Keratinocyte (primary cell): Measurements from ENCODE around the gene C13orf42. TPM values are rescaled to one million over a fixed set of nuclear protein-coding genes. Genes with fewer than 3 reads are reported as not detected.

Source experiments
- DNase-seq: peaks from one replicate; pipeline ENCODE4 v3.0.0-alpha.2; 2011; ENCODE audit warnings: low read depth, missing footprints, low spot score
- FAIRE-seq: peaks from 2 replicates; lab custom pipeline; 2011; peaks lifted over from hg19 to GRCh38; lab: Jason Lieb, UNC
- H2AFZ ChIP-seq: 2 replicates; pipeline ENCODE4 v1.6.0; 2012; ENCODE audit warnings: low read length, control low read depth, inconsistent platforms; ENCODE audit not compliant: control insufficient read depth
- H3K27ac ChIP-seq: 2 replicates; pipeline ENCODE4 v1.5.1; 2011; ENCODE audit warnings: low read length; ENCODE audit not compliant: control insufficient read depth, insufficient read depth
- H3K27me3 ChIP-seq: 3 replicates; pipeline ENCODE4 v1.6.0; 2011; ENCODE audit warnings: low read length; ENCODE audit not compliant: control insufficient read depth, insufficient read depth; ENCODE audit errors: extremely low read depth
- H3K36me3 ChIP-seq, 2 experiments: 2 replicates in 1 of 2; 3 replicates in 1 of 2; pipeline ENCODE4 v1.5.1; 2011; ENCODE audit warnings: low read length in 2 of 2, mild to moderate bottlenecking in 1 of 2; ENCODE audit not compliant: control insufficient read depth in 2 of 2, insufficient read depth in 2 of 2; ENCODE audit errors: extremely low read depth in 1 of 2
- H3K4me1 ChIP-seq: 3 replicates; pipeline ENCODE4 v1.5.1; 2011; ENCODE audit warnings: low read length; ENCODE audit not compliant: control insufficient read depth, insufficient read depth; ENCODE audit errors: extremely low read depth
- H3K4me2 ChIP-seq: 3 replicates; pipeline ENCODE4 v1.6.0; 2011; ENCODE audit warnings: low read depth, low read length; ENCODE audit not compliant: control insufficient read depth, insufficient read depth; ENCODE audit errors: extremely low read depth
- H3K4me3 ChIP-seq, 3 experiments: fragments of 200-600 bp in 1 of 3; sonication (generic) in 1 of 3; 2 replicates in 2 of 3; 3 replicates in 1 of 3; pipeline ENCODE4 v1.5.1; 2011 to 2016; ENCODE audit warnings: low read length in 3 of 3, mild to moderate bottlenecking in 3 of 3, control low read depth in 2 of 3, inconsistent platforms in 1 of 3, low read depth in 1 of 3, mixed read lengths in 1 of 3, mixed run types in 1 of 3, moderate library complexity in 1 of 3; ENCODE audit not compliant: control insufficient read depth in 2 of 3, insufficient read depth in 2 of 3; ENCODE audit errors: extremely low read depth in 1 of 3
- H3K79me2 ChIP-seq: 2 replicates; pipeline ENCODE4 v1.6.0; 2012; ENCODE audit warnings: low read length; ENCODE audit not compliant: control insufficient read depth, insufficient read depth
- H3K9ac ChIP-seq: 3 replicates; pipeline ENCODE4 v1.6.0; 2011; ENCODE audit warnings: low read length; ENCODE audit not compliant: control insufficient read depth, insufficient read depth; ENCODE audit errors: extremely low read depth
- H3K9me1 ChIP-seq: 3 replicates; pipeline ENCODE4 v1.6.0; 2011; ENCODE audit warnings: low read length; ENCODE audit not compliant: control insufficient read depth, insufficient read depth; ENCODE audit errors: extremely low read depth
- H3K9me3 ChIP-seq: 2 replicates; pipeline ENCODE4 v1.5.1; 2012; ENCODE audit warnings: low read depth, low read length; ENCODE audit not compliant: control insufficient read depth
- H4K20me1 ChIP-seq: 3 replicates; pipeline ENCODE4 v1.6.0; 2011; ENCODE audit warnings: low read length; ENCODE audit not compliant: control insufficient read depth, insufficient read depth; ENCODE audit errors: extremely low read depth
- EZH2 ChIP-seq: IDR thresholded peaks from one replicate; pipeline ENCODE4 v1.6.1; 2012; ENCODE audit warnings: inconsistent platforms, mild to moderate bottlenecking, low read length, moderate library complexity
- dilution Hi-C: fragments of 300-500 bp; cut with MboI; formaldehyde crosslinking; loops from one replicate; pipeline ENCODE4 v1.7.0; 2020; ENCODE audit warnings: low sequenced_read_pairs; ENCODE audit not compliant: extremely low pct_ligation_motif_present
- polyA plus RNA-seq, 5 experiments: library from polyadenylated mRNA; depleted of rRNA in 3 of 5; stranded (reverse) in 3 of 5; stranded (forward) in 1 of 5; unstranded in 1 of 5; fragments of >200 nt; gene quantifications; 1 replicate in 1 of 5; 2 replicates in 3 of 5; 3 replicates in 1 of 5; pipeline versions ENCODE4 v1.2.1 to v1.2.3, GENCODE V29; 2011 to 2012; ENCODE audit warnings: missing spikeins in 2 of 5, low read depth in 1 of 5, low replicate concordance in 1 of 5
- TF ChIP-seq, protein P1 (sequence below), 3 experiments: IDR thresholded peaks in 1 of 3; conservative IDR thresholded peaks in 1 of 3; optimal IDR thresholded peaks in 1 of 3; 2 replicates in 2 of 3; 3 replicates in 1 of 3; pipeline versions ENCODE3 to v1.5.1; 2011; ENCODE audit warnings: low read length in 3 of 3, mild to moderate bottlenecking in 3 of 3, moderate library complexity in 2 of 3, control low read depth in 1 of 3, inconsistent platforms in 1 of 3; ENCODE audit not compliant: insufficient read depth in 2 of 3; ENCODE audit errors: extremely low read depth in 1 of 3

The C13orf42 gene
- polyA plus RNA-seq, 1 donor (not counting 4 experiments of a cell fraction or from before 2014, with no cell fraction given), result not detected

DNA sequence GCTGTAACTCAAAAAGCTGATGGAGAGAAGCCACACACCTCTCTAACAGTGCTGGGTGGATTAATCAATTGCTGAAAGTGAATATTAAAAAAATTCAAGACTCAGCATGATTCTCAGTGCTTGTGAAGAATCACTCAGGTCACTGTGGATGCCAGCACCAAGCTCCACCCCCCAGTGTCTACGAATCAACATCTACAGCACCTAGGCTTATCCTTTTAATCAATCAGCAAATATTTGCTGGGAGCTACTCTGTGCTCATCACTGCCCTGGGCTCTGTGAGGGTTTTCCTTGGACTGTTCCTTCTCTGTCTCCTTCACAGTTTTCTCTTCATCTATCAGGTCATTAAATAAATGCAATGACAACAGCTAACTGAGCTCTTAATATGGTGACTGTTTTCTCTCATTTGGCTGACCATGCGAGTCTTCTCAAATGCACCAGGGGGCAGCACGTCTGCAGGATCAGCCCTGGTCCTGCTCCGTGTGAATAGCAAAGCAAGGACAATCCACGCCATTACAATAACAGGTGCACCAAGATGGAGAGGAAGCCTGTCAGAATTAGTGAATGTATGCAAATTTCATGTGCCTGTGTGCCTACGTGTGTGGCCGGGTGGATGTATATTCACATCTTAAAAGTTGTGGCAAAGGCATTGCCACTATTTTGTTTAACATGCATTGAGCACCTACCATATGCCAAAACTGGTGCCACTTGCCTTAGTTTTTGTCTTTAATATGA is 14.6 kb upstream of the C13orf42 start:
- no peak overlapping the region for H2AFZ ChIP-seq
- H4K20me1 ChIP-seq, result no peaks in the 10 kb centered on the region
- no peak overlapping the region for H3K9ac ChIP-seq
- H3K27ac ChIP-seq, result no peak overlapping the region
- no peaks in the 10 kb centered on the region for H3K4me1 ChIP-seq
- no peaks in the 10 kb centered on the region for H3K9me3 ChIP-seq
- TF ChIP-seq EZH2, result no peak
- TF ChIP-seq, protein P1, sequence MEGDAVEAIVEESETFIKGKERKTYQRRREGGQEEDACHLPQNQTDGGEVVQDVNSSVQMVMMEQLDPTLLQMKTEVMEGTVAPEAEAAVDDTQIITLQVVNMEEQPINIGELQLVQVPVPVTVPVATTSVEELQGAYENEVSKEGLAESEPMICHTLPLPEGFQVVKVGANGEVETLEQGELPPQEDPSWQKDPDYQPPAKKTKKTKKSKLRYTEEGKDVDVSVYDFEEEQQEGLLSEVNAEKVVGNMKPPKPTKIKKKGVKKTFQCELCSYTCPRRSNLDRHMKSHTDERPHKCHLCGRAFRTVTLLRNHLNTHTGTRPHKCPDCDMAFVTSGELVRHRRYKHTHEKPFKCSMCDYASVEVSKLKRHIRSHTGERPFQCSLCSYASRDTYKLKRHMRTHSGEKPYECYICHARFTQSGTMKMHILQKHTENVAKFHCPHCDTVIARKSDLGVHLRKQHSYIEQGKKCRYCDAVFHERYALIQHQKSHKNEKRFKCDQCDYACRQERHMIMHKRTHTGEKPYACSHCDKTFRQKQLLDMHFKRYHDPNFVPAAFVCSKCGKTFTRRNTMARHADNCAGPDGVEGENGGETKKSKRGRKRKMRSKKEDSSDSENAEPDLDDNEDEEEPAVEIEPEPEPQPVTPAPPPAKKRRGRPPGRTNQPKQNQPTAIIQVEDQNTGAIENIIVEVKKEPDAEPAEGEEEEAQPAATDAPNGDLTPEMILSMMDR (optimal IDR thresholded peaks at IDR 0.05 in 1 of 3, IDR thresholded peaks at IDR 0.05 in 1 of 3, conservative IDR thresholded peaks at IDR 0.05 in 1 of 3; ENCODE audit: extremely low read depth in 1 of 3, insufficient read depth in 2 of 3, low read length in 3 of 3), result peak; percentile 83 to 91 (median 89)
- H3K9me1 ChIP-seq, result no peaks in the 10 kb centered on the region
- FAIRE-seq, result peak; percentile 86
- no peaks in the 10 kb centered on the region for H3K79me2 ChIP-seq
- DNase-seq, result peak; percentile 1
- H3K4me3 ChIP-seq, result no peak overlapping the region
- dilution Hi-C loops, result no loop called here
- H3K36me3 ChIP-seq, result no peaks in the 10 kb centered on the region
- peaks cover 7% of the 10 kb centered on the region for H3K27me3 ChIP-seq
- no peak overlapping the region for H3K4me2 ChIP-seq

DNA sequence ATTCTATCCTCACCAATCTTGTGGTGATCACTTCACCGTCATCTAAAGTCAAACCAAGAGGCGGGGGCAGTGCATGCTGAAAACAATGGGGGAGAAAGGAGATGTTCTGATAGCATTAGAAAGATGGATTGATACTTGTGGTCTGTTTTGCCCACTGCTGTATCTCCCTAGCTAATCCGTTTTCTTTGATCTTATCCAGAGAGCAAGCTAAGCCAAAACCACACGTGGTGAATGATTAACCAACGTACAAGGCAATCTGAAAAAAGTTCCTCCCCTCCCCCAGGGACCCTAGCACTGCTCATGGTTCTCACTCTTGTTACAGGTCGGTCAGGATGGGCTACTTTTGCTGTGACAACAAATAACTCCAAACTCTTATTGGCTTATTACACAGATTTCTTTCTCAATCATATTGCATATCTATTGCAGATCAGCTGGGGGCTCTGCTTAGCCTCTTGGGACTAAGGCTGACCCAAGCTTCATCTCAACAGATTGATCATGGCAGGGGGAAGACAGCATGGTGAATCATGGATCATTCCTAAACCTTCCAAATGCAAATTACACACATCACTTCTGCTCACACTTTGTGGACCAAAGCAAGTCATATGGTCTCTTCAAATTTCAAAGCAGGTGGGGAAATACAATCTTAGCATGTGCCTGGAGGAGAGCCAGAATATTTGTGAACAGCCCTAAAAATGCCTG is 11.9 kb upstream of the C13orf42 start:
- H3K9me1 ChIP-seq, result no peaks in the 10 kb centered on the region
- H3K27me3 ChIP-seq, result peaks cover 7% of the 10 kb centered on the region
- DNase-seq (no peak), FAIRE-seq (no peak)
- no peak overlapping the region for H3K4me2 ChIP-seq
- TF ChIP-seq EZH2, result no peak
- TF ChIP-seq, protein P1 (optimal IDR thresholded peaks at IDR 0.05 in 1 of 3, IDR thresholded peaks at IDR 0.05 in 1 of 3, conservative IDR thresholded peaks at IDR 0.05 in 1 of 3; ENCODE audit: extremely low read depth in 1 of 3, insufficient read depth in 2 of 3, low read length in 3 of 3), result no peak
- H2AFZ ChIP-seq, result no peak overlapping the region
- no peaks in the 10 kb centered on the region for H3K79me2 ChIP-seq
- no peak overlapping the region for H3K4me3 ChIP-seq
- no peaks in the 10 kb centered on the region for H3K36me3 ChIP-seq
- no peak overlapping the region for H3K27ac ChIP-seq
- dilution Hi-C loops, result no loop called here
- H3K9ac ChIP-seq, result no peak overlapping the region
- no peaks in the 10 kb centered on the region for H3K4me1 ChIP-seq
- H4K20me1 ChIP-seq, result no peaks in the 10 kb centered on the region
- no peaks in the 10 kb centered on the region for H3K9me3 ChIP-seq
